GM18907 (cell line): ENCODE data around the gene WNT3A.

Experiments used
- ATAC-seq: cut with Tn5 transposase; IDR thresholded peaks from one replicate; pipeline ENCODE4 v1.9.1; 2021; ENCODE audit warnings: mild to moderate bottlenecking, moderate library complexity; ENCODE audit not compliant: unreplicated experiment

WNT3A gene

DNA sequence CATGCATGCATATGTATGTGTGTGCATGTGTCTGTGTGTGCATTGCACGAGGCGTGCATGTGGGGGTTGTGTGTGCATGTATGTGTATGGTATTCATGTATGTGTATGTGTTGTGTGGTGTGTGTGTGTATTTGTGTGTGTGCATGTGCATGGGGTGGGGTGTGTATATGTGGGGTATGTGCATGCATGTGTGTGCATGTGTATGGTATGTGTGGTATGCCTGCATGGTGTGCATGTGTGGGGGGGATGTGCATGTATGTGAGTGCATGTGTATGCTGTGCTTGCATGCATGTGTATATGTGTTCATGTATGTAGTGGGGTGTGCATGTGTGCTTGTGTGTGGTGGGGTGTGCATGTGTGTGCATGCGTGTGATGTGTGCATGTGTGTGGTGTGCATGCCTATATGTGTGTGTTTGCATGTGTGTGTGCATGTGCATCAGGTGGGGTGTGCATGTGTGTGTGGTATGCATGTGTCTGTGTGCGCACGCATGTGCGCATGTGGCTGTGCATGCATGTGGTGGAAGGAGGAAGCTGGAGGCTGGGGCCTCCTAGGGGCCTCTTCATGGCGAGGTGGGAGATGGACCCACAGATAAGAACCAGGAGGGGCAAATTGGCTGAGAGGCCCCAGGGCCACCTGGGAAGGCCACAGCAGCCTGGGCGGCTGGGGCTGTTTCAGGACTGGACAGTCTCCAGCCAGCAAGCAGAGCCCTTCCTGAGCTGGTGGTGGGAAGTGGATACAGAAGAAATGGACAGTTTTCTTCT is 39.8 kb downstream of the WNT3A start:
- ATAC-seq: no peak

DNA sequence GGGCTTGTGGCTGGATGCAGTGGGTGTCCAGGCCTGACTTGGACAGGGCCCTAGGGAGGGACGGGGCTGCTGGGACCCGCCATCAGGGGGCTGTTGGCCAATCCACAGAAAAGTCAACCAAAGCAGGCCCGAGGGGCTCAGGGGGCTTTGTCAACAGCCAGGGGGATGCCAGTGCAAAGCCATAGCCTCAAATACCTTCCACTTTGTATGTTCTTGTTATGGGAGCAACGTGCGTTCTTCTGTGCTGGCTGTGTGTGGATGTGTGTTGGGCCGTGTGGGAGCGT is 40.3 kb downstream of the WNT3A start:
- ATAC-seq: no peak

DNA sequence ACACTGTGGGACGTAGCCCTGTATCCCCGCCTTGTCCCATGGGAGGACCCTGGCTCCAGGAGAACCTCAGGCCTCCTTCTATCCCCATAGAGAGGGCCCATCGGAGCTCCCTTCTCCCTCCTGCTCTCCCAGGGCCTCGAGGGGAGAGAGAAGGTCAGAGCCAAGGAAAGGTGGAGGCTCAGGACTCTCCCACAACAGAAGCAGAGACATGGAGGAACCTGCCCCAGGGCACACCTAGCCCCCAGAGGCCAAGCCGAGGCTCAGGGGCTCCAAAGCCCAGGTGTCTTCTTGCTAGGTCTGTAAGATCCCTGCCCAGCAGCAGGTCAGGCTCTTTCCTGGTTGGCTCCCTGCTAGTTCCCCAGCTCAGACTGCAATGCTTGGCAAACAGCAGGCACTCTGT is 41.3 kb downstream of the WNT3A start:
- no peak for ATAC-seq

DNA sequence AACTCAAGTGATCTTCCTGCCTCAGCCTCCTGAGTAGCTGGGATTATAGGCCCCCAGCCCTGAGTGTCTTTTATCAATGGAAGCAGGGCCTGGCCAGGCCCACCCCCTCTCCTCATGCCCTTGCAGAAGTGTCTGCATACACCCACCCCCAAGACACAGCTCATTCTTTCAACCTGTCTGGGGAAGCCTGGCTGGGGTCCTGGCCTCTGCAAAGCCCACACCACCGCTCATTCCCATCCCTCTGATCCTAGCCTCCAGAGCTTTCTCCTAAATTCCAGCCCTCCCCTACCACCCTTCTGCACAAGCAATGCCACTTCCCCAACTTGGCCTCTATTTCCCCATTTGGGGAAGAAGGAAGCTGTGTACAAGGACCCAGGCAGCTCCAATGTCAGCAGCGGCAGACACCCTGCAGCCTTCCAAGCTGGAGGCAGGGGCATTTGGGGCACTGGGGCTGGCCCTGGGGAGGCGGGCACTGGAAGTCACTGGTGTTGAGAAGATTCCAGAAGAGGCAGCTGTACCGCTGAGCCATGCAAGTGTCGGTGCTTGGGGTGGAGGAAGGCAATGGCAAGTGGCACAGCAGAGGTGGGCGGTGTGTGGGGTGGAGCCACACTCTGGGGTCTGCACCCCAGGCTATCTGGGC is 42.0 kb downstream of the WNT3A start:
- no peak for ATAC-seq

DNA sequence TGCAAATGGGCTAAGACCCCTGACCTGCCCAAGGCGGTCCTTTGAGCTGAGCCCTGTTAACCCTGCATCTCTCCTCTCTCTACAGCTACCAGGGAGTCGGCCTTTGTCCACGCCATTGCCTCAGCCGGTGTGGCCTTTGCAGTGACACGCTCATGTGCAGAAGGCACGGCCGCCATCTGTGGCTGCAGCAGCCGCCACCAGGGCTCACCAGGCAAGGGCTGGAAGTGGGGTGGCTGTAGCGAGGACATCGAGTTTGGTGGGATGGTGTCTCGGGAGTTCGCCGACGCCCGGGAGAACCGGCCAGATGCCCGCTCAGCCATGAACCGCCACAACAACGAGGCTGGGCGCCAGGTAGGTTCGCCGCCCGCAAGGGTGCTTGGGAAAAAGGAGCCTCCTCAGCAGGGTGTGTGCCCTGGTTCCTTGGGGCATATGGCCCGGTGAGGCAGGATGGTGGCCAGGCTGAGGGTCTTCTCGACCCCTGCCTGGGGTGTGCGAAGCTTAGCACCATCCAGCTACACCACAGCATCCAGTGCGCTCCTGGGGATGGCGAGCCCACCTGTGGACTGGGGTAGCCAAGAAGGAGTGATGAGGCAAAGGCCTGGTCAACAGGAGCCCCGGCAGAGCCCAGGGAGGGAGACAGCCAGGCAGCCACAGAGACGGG is 43.9 kb downstream of the WNT3A start:
- ATAC-seq: no peak

DNA sequence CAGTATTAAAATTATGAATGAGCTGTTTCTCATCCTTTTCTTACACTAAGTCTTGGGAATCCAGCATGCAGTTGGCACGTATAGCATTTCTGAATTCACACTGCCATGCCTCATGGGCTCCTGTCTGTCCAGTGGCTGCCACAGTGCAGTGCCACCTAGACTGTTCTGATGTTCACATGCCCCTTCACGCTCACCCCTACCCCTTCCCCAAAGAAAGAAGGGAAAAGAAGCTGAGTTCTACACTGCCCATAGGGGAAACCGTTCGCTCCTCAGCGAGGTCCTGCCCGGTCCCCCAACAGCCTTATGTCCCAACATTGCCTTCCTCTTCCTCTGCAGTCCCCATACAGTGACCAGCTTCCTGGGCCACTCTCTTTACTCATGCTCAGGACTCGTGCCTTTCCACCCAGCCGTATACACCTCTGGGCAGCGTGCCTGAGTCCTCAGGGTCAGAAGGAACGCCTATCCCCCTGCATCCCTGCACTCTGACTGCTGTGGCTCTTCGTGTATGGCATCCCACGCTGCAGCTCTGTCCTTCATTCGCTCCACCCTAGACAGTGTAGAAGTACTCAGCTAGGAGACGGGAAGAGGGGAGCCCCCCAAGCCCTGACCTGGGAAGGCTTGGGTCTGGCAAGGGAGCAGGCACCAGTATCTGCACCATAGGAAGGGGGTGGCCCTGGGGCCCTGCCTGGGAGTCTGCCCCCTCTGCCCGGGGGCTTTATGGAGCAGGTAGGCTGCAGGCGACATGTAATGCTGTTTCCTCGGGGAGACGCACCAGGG is 51.6 kb downstream of the WNT3A start:
- no peak for ATAC-seq

DNA sequence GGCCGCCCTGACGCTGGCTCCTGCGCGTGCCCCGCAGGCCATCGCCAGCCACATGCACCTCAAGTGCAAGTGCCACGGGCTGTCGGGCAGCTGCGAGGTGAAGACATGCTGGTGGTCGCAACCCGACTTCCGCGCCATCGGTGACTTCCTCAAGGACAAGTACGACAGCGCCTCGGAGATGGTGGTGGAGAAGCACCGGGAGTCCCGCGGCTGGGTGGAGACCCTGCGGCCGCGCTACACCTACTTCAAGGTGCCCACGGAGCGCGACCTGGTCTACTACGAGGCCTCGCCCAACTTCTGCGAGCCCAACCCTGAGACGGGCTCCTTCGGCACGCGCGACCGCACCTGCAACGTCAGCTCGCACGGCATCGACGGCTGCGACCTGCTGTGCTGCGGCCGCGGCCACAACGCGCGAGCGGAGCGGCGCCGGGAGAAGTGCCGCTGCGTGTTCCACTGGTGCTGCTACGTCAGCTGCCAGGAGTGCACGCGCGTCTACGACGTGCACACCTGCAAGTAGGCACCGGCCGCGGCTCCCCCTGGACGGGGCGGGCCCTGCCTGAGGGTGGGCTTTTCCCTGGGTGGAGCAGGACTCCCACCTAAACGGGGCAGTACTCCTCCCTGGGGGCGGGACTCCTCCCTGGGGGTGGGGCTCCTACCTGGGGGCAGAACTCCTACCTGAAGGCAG is 52.3 kb downstream of the WNT3A start:
- no peak for ATAC-seq

DNA sequence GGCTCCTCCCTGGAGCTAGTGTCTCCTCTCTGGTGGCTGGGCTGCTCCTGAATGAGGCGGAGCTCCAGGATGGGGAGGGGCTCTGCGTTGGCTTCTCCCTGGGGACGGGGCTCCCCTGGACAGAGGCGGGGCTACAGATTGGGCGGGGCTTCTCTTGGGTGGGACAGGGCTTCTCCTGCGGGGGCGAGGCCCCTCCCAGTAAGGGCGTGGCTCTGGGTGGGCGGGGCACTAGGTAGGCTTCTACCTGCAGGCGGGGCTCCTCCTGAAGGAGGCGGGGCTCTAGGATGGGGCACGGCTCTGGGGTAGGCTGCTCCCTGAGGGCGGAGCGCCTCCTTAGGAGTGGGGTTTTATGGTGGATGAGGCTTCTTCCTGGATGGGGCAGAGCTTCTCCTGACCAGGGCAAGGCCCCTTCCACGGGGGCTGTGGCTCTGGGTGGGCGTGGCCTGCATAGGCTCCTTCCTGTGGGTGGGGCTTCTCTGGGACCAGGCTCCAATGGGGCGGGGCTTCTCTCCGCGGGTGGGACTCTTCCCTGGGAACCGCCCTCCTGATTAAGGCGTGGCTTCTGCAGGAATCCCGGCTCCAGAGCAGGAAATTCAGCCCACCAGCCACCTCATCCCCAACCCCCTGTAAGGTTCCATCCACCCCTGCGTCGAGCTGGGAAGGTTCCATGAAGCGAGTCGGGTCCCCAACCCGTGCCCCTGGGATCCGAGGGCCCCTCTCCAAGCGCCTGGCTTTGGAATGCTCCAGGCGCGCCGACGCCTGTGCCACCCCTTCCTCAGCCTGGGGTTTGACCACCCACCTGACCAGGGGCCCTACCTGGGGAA is 53.0 kb downstream of the WNT3A start:
- no peak for ATAC-seq

DNA sequence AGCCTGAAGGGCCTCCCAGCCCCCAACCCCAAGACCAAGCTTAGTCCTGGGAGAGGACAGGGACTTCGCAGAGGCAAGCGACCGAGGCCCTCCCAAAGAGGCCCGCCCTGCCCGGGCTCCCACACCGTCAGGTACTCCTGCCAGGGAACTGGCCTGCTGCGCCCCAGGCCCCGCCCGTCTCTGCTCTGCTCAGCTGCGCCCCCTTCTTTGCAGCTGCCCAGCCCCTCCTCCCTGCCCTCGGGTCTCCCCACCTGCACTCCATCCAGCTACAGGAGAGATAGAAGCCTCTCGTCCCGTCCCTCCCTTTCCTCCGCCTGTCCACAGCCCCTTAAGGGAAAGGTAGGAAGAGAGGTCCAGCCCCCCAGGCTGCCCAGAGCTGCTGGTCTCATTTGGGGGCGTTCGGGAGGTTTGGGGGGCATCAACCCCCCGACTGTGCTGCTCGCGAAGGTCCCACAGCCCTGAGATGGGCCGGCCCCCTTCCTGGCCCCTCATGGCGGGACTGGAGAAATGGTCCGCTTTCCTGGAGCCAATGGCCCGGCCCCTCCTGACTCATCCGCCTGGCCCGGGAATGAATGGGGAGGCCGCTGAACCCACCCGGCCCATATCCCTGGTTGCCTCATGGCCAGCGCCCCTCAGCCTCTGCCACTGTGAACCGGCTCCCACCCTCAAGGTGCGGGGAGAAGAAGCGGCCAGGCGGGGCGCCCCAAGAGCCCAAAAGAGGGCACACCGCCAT is 53.8 kb downstream of the WNT3A start:
- ATAC-seq: no peak

DNA sequence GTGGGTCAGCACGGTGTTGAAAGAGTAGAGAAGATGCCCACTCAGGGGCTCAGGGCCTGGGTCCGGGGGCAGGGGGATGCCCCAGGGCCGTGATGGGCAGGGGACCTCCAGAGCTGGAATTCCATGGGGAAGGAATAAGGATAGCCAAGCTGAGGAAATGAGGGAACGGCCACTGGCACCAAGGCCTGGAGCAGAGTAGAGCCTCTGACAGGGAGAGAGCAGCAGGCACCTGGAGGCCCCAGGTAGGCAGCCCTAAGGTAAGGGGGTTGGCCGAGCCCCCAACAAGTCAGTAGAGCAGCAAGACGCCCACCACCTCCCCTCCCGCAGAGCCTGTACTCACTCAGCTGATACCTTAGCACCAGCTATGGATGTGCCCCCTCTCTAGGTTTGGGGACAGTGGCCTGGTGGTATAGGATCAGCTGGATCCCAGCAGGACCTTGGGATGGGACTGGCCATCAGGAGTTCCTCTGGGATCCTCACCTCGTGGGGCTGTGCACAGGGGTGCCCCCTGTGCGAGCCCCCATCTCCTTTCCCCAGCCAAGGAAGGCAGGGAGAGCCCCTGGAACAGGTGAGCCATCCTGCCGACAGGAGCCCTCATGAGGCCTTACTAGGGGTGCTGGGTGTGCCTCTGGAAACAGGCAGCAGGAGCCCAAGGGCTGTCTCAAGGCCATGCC is 54.8 kb downstream of the WNT3A start:
- ATAC-seq: no peak

DNA sequence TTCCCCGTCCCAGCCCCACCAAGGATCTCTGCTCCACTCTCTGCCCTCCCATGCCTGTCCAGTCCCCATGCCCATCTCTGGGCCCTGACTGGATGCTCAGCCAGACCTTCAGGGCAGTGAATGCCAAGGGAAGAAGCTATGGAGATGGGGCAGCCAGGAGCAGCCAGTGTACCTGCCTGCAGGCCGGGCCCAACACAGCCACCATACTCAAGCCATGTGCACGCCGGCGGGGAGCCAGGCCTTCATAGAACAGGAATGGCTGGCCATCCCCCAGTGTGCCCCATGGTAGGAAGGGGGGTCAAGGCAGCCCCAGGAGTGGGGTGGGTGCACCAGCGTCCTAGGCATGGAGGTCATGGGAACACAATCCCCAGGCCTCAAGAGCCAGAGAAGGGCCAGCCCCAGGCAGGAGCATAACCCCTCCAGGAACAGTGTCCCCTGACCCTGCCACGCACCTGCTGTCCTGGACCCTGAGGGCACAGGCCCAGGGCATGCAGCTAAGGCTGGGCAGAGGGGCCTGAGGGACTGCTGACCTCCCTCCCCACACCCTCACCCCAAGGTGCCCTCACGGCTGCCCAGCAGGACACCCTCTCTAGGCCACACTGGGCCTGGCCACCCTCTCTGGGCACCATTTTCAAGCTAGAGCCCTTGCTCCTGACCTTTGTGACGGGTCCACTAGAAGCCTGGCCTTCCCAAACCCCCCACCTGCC is 55.4 kb downstream of the WNT3A start:
- ATAC-seq: no peak

DNA sequence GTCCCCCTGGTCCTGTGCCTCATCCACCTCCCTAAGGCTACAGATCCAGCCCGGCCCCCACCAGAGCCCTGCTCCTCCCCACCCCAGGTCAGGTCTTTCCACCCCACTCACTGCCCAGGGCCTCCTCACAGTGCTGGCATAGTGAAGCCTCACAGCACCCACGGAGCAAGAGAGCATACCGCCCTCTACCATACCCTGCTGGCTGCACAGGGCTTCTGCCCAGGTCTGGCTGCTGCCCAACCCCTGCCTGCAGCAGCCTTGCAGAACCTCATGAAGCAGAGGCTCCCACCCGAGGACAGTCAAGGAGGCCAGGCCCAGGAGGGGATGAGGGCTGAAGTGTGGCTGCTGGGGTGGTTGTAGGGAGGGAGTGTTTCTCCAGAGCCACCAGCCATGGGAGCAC is 56.0 kb downstream of the WNT3A start:
- ATAC-seq: no peak

DNA sequence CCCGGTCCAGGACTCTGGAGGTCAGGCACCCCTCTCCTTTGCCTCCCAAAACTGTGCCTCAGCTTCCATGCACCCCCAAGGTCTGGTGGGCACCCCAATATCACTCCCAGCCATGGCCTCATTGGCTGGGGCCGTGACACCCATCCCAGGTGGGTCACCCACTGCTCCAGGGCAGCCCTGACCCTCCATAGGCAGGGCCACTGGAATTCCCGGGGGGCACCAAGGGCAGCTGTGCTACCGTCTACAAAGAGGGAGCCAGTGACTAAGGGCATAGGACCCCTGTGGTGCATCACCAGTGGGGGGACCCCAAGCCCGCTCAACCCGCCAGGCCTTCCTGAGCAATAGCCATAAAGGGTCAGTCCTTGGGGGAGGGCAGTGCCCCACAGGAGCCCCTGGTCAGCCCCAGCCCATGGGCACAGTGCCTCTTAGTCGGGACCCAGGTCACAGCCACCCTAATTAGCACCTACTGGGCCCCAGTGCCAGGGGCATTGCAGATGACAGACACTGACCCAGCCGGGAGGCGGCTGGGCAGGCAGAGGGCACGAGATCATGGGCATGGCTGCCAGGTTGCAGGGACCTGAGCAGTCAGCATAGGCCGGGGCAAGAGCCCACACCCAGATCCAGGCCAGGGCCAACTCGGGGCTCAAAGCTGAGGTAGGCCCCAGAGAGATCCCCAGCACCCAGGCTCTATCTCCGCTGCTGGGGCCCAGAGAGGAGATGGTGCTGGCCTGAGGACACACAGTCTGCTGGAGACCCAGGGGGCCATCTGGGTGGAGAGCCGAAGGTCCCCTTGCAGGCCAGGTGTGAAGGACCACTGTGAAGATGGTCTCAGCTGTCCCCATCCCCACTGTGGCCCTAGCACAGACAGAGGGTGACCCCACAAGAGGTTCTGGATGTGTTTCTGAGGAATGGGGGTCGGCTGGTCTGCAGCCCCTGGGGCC is 56.7 kb downstream of the WNT3A start:
- no peak for ATAC-seq

DNA sequence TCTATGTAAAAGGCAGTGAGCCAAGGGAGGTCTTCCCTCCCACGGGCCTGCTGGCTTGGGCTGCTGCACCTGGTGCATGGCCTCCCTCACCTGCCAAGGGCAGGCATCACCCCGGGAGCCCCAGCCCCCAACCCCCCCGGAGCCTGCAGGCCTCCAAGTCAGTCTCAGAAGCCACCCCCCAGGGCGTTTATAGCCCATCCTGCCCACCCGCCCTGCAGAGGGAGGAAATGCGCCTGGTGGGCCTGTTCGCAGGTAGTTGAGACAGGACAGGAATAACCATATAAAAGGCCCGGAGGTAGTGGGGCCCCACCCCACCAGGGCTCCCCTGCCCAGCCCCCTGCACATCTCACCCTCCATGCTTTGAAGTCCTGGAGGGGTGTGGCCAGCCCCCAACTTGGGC is 57.5 kb downstream of the WNT3A start:
- no peak for ATAC-seq

DNA sequence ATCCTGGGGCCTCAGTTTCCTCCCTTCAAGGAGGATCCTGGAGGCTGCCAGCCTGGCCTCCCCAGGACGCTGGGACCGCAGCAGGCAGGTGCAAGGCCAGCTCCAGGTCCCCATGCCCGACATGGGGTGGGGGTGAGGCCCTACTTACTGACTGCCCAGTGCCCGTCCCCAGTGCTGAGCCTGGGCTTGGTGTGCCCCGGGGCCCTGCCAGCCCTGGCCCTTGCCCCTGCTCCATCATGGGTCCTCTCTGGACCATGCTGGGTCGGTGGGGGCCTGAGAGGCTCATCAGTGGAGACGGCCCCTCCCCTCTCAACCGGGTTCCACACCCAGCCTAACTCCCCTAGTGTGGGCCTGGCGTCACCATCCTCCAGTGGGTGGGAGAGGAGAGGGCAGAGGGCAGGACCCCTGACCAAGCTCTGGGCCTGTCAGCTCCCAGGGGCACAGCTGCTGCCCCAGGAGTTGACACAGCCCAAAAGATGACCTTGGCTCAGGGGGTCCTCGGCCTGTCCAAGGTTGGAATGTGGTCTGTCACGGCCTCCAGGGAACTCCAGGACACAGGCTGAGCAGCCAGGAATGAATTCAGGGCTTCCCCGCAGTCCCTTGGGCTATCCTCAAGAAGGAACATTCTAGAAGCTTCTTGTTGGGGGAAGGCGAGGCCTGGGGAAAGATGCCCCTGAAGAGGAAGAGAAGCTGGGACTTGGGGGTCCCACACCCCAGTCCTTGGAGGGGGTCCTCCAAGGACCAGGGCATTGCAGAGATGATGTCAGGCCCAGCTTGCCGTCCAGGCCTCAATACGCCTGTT is 58.1 kb downstream of the WNT3A start:
- ATAC-seq: no peak

DNA sequence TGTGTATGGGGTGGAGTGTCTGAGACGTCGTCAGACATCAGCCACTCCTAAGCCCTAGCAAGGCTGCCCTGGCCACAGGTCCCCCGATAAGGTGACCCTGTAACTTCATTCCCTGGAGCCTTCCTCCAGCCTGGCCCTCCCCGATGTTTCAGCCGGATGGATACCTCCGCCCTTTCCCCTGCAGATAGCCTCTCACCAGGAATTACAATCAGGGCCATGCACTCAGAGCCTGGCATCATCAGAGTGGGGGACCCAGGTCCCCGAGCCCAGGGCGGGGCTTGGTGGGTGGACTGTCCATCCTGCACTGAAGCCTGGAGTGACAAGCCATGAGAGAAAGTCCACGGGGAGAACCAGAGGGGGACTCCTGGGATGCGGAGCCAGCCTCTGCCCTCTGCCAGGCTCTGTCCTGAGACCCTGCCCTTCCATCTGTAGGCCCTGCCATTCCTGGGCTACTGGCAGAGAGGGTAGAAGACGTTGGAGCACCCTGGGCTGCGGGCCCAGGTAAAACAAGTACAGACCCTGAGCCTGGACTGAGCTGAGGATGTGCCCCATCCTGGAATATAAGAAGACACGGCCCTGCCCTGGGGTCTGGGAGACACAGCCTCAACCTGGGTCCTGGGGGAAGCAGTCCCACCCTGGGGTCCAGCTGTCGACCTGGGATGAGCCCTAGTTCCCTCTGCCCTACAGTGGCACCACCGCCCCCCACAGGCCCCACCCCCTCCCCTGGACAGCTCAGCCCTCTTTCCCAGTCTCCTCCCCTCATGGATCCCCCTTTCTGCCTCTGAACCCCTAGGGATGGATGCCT is 58.9 kb downstream of the WNT3A start:
- ATAC-seq: no peak
